HG03520 (cell line): ENCODE measurements around the gene QSOX2.

Source experiments
- ATAC-seq: cut with Tn5 transposase; IDR thresholded peaks from one replicate; pipeline ENCODE4 v1.9.1; 2021; ENCODE audit warnings: mild to moderate bottlenecking, moderate library complexity; ENCODE audit not compliant: unreplicated experiment

Gene QSOX2, protein sequence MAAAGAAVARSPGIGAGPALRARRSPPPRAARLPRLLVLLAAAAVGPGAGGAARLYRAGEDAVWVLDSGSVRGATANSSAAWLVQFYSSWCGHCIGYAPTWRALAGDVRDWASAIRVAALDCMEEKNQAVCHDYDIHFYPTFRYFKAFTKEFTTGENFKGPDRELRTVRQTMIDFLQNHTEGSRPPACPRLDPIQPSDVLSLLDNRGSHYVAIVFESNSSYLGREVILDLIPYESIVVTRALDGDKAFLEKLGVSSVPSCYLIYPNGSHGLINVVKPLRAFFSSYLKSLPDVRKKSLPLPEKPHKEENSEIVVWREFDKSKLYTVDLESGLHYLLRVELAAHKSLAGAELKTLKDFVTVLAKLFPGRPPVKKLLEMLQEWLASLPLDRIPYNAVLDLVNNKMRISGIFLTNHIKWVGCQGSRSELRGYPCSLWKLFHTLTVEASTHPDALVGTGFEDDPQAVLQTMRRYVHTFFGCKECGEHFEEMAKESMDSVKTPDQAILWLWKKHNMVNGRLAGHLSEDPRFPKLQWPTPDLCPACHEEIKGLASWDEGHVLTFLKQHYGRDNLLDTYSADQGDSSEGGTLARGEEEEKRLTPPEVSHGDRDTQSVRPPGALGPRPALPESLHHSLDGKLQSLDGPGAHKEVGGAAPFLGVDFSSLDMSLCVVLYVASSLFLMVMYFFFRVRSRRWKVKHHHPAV

DNA sequence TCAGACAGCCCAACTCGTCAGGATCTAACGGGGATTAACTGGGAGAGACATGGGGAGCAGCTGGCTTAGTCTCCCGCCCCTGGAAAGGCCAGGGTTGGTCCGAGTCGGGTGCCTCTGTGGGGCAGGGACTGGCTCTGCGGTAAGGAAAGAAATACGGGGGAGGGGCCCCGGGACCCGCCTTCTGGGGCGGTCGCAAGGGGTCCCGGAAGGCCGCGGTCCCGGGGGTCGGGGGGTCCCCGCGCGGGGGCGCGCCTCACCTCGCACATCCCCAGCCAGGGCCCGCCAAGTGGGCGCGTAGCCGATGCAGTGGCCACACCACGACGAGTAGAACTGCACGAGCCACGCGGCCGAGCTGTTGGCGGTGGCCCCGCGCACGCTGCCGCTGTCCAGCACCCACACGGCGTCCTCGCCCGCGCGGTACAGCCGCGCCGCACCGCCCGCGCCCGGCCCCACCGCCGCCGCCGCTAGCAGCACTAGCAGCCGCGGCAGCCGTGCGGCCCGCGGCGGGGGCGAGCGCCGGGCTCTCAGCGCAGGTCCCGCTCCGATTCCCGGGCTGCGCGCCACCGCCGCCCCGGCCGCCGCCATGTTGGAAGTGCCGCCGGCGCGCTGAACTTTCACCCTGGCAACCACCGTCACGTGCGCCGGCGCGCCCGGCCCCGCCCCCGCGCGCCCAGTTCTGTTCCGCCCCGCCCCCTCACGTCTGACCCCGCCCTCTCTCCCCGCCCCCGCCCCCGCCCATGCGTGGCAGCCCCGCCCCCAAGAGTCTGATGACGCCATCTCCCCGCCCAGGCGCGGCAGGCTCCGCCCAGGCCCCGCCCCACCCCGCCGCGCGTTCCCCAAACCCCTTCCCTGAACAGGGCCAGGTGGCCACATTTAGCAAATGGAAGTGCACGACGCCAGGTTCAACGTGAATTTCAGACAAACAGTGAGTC, at the start of gene QSOX2:
TSS of gene QSOX2 (minus strand) at position 594 of the 932 bp plus-strand sequence. CDS start at position 585, 9 bp downstream.
- peak; percentile 48 for ATAC-seq

DNA sequence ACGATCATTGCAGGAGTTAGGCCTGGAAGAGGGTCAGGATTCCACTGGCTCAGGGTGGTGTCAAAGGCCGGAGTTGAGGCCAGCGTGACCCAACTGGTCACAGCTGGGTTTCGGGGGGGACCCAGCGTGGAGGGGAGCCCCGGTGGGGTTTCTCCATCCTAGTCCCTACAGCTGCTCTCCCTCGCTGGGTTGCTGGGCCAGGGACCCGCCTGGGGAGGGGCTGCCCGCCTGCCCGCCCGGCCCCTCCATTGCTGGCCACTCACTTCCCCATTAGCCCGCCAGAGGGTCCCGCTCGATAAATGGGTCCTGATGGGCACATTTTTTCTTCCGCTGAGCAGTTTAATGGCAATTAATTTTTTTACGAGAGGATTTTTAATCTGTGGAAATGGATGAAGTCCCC, 49.4 kb upstream of the QSOX2 start:
- no peak for ATAC-seq

DNA sequence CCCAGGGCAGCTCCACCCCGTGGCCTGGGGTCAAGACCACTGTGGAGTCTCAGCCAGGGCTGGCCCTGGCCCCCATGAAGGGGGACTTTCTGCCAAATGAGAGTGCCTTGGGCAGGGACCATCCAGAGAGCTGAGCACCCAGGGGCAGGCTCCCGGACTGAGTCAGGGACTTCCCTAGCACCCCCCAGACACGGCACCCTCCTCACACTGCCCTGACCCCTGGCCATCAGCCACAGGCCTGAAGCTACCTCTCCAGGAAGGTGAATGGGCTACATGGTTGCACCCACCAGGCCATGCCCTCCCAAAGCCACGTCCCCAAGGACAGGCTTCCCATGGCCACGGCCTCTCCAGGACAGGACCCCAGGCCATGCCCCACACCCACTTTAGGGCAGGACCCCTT, 48.8 kb upstream of the QSOX2 start:
- no peak for ATAC-seq

DNA sequence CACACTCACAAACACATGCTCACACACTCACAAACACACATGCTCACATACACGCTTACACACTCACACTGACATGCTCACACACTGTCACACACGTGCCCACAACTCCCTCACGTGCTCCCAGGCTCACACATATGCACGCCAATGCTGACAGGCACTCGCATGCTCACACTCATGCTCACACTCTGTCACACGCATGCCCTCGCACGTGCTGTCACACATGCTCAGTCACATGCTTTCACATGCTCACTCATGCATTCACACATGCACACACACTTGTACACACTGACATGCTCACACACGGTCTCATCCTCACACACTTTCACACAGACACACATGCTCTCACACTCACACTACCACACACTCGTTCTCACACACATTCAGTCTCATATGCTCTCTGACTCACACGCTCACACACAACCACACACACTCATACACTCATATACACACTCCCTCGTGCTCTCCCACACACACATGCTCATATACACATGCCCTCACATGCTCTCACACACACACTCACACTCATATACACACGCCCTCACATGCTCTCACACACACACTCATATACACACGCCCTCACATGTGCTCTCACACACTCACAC, 48.0 kb upstream of the QSOX2 start:
- ATAC-seq, result no peak

DNA sequence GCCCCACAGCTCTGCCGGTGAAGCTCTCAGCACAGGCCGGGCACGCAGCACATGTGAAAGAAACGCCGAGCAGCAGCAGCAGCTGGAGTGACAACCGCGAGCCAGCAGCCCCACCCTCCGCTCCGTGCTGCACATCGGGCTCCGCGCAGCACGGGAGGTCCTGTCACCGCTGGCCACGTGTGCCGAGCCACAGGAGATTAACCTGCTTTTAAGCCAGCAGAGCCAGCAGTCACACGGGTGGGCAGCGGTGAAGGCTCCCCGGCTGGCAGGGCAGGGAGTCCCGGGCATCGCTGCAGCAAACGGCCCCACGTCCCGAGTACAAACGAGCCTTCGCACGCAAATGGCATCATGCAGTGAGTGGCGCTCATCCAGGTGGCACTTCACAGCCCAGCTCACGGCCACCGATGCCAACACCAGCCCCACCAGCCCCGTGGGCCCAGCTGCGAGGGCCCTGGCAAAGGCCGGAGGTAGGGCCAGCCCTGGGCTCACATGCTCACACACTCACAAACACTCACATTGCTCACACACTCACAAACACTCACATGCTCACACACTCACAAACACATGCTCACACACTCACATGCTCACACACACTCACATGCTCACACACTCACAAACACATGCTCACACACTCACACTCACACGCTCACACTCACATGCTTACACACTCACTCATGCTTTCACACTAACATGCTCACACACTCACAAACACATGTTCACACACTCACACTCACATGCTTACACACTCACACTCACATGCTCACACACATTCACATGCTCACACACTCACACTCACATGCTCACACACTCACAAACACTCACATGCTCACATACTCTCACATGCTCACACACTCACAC, 47.2 kb upstream of the QSOX2 start:
- no peak for ATAC-seq

DNA sequence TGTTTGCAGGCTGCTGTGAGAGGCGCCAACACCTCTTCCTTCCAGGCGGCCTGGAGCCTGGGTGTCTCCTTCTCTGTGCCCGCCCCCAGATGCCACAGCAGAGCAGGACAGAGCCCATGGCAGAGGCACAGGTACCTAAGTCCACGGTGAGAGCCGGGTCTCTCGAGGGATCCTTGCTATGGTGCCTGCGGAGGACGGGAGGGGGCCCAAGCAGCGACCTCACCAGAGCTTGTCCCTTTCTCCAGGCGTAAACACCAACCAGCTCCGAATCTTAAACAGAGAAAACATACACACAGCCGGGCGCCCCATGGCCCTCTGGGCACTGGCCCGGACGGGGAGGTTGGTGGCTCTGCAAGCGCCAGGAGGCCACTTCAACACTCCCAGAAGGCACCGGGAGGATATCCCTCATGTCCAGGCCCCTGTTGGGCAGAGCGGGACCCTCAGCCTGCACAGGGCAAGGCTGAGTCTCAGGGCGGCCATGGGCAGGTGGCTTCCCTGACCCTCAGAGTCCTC, 46.5 kb upstream of the QSOX2 start:
- no peak for ATAC-seq

DNA sequence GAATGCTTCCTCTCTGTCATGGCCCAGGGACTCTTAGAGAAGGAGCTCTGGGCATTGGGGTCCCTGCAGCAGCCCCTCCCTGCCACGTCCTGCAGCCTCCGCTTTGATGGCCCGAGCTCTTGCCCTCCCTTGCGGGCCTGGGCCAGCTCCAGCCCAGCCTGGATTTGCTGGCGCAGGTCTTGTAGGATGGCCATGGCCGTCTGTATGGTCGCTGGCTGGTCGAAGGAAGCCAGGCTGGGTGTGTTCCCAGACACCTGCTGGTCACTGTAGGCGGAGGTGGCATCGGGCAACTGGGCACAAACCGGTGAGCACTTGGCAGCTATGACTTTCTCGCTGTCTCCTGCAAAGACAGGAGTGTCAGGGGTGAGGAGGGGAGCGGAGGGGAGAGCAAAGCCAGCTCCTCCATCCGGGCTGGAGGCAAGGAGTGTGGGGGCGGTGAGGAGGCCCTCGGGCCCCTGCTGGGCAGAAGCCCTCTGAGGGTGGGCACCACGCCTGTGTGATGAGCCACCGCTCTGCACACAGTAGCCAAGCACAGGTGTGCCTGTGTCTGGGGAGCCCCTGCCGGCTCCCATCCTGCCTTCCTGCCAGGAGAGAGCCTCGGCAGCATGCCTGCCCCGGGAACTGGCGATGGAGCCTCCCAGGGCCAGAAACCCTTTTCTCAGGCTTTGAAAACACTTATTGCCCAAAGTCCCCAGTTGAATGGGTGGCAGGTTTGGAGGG, 45.9 kb upstream of the QSOX2 start:
- no peak for ATAC-seq

DNA sequence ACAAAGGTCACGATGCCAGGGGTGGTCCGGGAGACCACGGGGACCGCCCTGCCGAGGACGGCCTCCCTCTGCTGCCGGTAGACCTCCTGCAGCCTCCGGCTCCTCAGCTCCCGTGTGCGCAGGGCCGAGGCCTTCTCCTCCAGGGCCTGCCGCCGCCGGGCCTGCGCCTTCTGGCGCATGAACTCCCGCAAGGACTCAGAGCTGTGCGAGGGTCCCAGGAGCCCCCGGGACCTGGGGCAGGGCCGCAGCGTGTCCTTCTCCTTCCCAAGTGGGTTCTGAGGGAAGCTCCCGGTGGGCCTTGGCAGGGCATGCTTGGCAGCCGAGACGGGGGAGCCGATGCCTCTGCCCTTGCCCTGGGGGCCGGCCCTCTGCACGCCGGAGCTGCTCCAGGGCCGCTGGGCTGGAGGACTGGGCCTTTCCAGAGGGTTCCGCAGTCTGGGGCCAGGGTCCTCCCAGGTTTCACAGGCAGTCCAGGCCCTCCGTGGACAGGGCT, 44.9 kb upstream of the QSOX2 start:
- no peak for ATAC-seq

DNA sequence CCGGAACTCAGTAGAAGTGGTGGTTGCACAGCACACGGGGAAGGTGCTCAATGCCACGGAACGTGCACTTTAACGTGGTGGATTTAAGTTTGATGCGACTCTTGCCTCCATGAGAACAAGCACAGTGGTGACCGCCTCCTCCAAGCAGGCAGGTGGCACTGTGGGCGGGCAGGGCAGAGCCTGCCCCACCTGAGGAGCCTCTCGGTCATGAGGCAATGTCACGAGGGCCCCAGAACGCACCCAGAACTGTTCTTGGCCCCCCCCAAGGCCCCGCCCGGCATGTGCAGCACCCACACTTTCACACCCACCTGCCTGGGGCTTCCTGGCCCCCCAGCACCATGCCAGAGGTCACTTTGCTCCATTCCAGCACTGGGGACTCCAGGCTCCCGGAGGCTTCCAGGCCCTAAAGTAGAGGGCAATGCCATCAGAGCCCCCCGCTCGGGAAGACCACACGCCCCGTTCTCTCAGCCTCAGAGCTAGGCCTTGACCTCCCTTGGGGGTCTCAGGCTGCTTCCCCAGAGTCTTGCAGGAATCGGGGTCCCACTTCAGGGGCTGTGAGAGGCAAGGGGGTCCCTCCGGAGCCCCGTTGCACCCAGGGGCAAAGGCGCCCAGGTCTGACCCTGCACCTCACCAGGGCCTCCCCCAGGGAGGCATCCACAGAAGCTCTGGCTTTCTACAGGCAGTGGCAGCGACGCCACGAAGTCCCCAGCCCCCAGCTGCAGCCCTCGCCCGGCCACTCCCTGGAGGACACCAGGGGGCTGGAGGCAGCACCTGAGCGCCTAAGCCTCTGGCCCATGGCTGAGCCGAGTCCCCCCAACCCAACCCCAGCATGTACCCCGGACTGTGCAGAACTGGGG, 44.3 kb upstream of the QSOX2 start:
- no peak for ATAC-seq

DNA sequence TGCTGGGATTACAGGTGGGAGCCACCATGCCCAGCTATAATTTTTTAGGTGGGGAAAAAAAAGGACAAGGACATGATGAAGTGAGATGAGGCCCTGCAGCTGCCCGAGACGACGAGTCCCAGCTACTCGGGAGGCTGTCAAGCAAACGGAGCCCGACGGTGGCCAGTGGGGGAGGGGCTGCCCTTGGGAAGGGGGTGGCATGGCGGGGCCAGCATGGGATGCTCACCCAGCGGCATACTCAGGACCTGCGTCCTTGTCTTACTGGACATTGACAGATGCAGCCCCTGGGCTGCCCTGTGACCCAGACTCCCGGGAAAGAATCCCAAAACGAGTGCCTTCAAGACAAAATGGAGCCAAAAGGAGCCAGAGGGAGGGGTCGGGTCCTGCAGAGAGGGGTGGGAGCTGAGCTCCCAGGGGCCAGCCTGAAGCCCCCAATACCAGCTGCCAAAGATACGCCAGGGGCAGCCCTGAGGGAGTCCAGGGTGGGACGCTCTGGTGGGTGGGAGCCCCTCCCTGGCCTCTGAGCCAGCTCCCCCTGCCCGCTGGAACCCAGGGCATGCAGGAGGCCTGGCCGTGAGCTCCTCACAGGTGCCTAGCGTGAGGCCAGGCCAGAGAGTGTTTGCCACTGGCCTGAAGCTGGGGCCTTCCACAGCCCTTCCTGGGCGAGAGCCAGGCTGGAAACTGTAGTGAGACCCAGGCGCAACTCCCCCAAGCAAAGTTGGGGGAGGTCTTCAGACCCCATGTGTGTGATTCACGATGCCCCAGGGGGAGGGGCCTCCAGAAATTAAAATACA, 42.5 kb upstream of the QSOX2 start:
- ATAC-seq, result no peak

DNA sequence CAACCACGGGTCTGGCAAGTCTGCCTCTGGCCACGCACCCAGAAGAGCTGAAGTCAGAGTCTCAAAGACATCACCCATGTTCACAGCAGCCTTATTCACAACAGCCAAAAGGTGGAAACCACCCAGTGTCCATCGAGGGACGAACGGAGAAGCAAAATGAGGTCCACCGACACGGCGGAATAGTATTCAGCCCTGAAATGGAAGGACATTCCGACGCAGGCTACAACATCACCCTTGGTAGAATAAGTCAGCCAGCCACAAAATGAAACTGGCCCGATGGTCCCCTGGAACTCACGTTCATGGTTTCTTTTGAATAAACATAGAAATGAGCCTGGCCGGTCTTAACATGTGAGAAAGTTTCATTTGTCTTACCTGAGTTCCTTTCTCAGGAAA, 41.4 kb upstream of the QSOX2 start:
- ATAC-seq, result no peak

DNA sequence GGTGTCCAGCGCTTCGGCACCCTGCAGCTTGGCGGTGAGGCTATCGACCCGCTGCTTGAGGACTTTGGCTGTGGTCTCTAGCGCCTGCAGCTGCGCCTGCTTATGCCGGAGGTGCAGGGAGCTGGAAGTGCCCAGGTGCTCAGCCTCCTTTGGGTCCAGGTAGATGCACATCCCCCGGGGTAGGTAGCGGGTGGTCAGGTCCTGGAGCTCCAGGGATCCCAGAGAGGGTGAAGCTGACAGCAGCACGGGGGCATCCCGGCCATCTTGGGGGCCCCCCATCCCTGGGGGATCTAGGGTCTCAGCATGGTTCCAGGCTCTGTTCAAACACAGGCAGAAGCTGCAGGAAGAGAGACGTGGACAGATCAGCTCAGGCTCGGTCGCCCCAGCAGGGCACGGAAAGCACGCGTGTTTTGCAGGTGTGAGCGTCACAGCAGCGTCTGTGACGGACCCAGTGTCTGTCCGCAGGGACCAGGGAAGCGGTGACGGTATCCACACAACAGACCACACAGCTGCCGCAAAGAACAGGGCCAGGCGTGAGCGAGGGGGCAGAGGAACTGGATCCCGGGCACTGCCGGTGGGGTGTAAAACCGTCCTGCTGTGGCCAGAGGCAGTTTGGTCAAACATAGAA, 40.9 kb upstream of the QSOX2 start:
- no peak for ATAC-seq

DNA sequence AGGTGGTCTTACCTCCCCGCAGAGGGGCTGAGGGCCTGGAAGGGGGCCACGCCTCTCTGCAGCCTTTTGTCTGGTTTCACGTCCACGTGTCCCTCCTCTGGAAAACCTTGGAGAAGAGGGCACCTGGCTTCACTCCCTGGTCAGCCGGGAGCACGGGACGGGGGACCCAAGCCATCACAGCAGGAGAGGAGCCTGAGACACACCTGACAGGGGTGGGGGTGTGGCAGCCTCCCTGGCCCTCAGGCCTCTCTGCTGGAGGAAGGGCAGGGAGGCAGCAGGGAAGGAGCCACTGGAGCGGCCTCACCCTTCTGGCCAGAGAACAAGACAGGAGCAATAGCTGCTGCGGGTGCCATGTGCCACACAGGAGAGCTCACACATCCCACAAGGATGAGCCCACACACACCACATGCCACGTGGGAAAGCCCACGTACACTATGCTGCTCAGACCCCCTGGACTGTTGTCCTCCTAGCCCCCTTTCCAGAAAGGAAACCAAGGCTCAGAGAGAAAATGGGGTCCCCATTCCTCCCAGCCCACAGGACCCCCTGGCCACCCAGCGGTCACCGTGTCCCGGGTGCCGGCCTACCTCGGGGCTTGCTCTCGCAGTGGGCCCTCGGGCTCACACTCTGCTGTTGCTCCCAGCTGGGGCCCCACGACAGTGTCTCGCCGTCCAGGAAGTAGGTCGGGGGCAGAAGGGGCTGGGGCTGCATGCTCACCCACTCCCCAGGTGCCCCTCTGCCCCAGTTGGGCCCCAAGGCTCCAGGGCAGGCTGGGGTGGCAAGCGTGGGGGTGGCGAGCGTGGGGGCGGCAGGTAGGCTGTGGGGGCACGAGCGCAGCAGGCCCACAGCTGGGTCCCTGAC, 40.1 kb upstream of the QSOX2 start:
- no peak for ATAC-seq

DNA sequence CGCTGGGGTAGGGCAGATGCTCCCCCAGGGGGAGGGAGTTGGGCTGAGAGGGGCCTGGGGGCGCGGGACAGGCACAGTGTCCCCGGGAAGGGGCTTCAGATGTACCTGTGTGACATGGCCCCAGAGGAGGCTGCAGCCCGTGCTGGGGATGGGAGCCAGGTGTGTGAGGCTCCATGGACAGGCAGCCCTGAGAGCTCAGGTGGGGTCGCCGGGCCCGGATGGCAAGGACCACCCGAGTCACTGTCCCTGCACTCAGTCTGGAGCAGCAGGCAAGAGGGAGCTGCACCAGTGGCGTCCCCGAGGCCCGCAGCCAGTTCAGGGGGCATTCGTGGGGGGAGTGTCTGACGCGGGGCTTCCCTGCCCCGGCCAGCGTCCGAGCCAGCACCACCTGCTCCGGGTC, 39.3 kb upstream of the QSOX2 start:
- ATAC-seq, result no peak

DNA sequence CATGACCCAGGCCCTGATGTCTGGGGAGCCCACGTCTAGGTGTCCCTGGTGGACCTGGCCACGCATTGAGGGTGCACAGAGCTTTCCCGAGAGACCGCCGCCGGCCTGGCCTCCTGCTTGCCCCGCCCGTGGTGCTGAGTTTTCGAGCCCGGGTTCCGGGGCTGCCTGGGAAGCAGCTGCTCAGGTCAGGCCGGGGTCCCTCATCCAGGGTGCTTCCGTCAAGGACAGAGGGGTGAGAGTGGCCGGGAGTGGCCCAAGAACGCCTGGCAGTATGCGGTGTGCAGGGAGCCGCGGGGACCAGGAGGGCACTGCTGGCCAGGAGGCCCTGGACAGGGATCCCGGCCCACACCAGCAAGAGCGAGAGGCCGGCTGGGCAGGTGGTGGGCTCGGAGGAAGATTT, 38.7 kb upstream of the QSOX2 start:
- ATAC-seq, result no peak
